Thyroid gland (tissue), 4 donors: ENCODE measurements around the gene TMEM117. TPM values are rescaled to one million over a fixed set of nuclear protein-coding genes. Genes with fewer than 3 reads are reported as not detected.

Source experiments
- DNase-seq, 2 donors: peaks; one replicate each; pipeline ENCODE4 v3.0.0-alpha.2; 2019
- H3K27ac ChIP-seq, 3 donors: fragments of 200-600 bp; sonication (generic); 1 replicate in 2 of 3; 2 replicates in 1 of 3; pipeline ENCODE4 v1.5.1; 2016 to 2019; ENCODE audit warnings: mild to moderate bottlenecking in 1 of 3, moderate library complexity in 1 of 3
- H3K27me3 ChIP-seq: fragments of 200-600 bp; sonication (generic); one replicate; pipeline ENCODE4 v1.5.1; 2019
- H3K36me3 ChIP-seq, 2 donors: fragments of 200-600 bp; sonication (generic); one replicate each; pipeline ENCODE4 v1.5.1; 2016 to 2019
- H3K4me1 ChIP-seq, 2 donors: fragments of 200-600 bp; sonication (generic); one replicate each; pipeline ENCODE4 v1.5.1; 2017 to 2019
- H3K4me3 ChIP-seq, 3 donors: fragments of 200-600 bp; sonication (generic); replicated peaks in 1 of 3; 1 replicate in 2 of 3; 2 replicates in 1 of 3; pipeline ENCODE4 v1.5.1; 2016; ENCODE audit warnings: mild to moderate bottlenecking in 1 of 3
- H3K9me3 ChIP-seq: fragments of 200-600 bp; sonication (generic); one replicate; pipeline ENCODE4 v1.5.1; 2017
- CTCF ChIP-seq, 6 experiments: fragments of 200-600 bp in 3 of 6; fragments of 450-650 bp in 3 of 6; sonication (generic) in 3 of 6; IDR thresholded peaks; one replicate each; pipeline ENCODE4 v1.5.1; 2016 to 2019; ENCODE audit warnings: antibody characterized with exemption in 6 of 6, mild to moderate bottlenecking in 2 of 6, inconsistent platforms in 1 of 6, moderate library complexity in 1 of 6
- POLR2A ChIP-seq, 2 donors: fragments of 450-650 bp; IDR thresholded peaks; one replicate each; pipeline ENCODE4 v1.6.1; 2017; ENCODE audit warnings: antibody characterized with exemption in 2 of 2, mild to moderate bottlenecking in 2 of 2, moderate library complexity in 1 of 2
- WGBS, 2 donors: methylation state at CpG; one replicate each; pipeline ENCODE4 v1.1.5; 2017; 5-methylcytosine and 5-hydroxymethylcytosine counted together
- intact Hi-C: fragments of 100-400 bp; cut with DNase I; formaldehyde crosslinking; loops from one replicate; pipeline ENCODE4 v1.15.1; 2023
- total RNA-seq, 4 donors: library from RNA; depleted of rRNA; stranded (reverse); fragments of >200 nt; gene quantifications; one replicate each; pipeline ENCODE4 v1.2.3, GENCODE V29; 2016

The TMEM117 gene
- total RNA-seq, 4 donors from 2014 or later: 18.9 to 32.4 (median 24.7) TPM

GRCh38 chr12:43848226-43848507 is 12.3 kb downstream of the TMEM117 start:
- WGBS, 2 donors: 73 to 83% methylated on average over 4 of the region's 4 CpGs
- DNase-seq: no peak
- intact Hi-C loops: no loop called here
- H3K27me3 ChIP-seq: no peaks in the 10 kb centered on the region
- no peaks in the 10 kb centered on the region for H3K4me1 ChIP-seq
- no peak overlapping the region for H3K4me3 ChIP-seq
- no peak for TF ChIP-seq POLR2A (IDR thresholded peaks at IDR 0.05)
- H3K9me3 ChIP-seq: no peaks in the 10 kb centered on the region
- H3K27ac ChIP-seq: no peak overlapping the region
- H3K36me3 ChIP-seq: no peaks in the 10 kb centered on the region

GRCh38 chr12:43848786-43849185 is 12.9 kb downstream of the TMEM117 start:
- Histone ChIP-seq H3K36me3 (no peaks in the 10 kb centered on the region), H3K9me3 (no peaks in the 10 kb centered on the region), H3K4me1 (no peaks in the 10 kb centered on the region), H3K27ac (no peak overlapping the region), H3K4me3 (no peak overlapping the region), H3K27me3 (no peaks in the 10 kb centered on the region)
- no peak for TF ChIP-seq CTCF (IDR thresholded peaks at IDR 0.05)
- TF ChIP-seq POLR2A (IDR thresholded peaks at IDR 0.05): no peak
- DNase-seq: no peak
- intact Hi-C loops: no loop called here
- 98% methylated on average over 3 of the region's 3 CpGs for WGBS, 2 donors

- intact Hi-C loops: no loop called here
- no peak for DNase-seq
- no peaks in the 10 kb centered on the region for H3K9me3 ChIP-seq
- WGBS, 2 donors: 93 to 100% methylated on average over 1 of the region's 1 CpG
- H3K36me3 ChIP-seq: no peaks in the 10 kb centered on the region
- H3K27ac ChIP-seq: no peak overlapping the region
- H3K27me3 ChIP-seq: no peaks in the 10 kb centered on the region
- no peak overlapping the region for H3K4me3 ChIP-seq
- TF ChIP-seq POLR2A (IDR thresholded peaks at IDR 0.05) (no peak), CTCF (IDR thresholded peaks at IDR 0.05) (no peak)
- H3K4me1 ChIP-seq: no peaks in the 10 kb centered on the region
Observed at GRCh38 chr12:43852744-43853143, 16.9 kb downstream of the TMEM117 start.

DNA sequence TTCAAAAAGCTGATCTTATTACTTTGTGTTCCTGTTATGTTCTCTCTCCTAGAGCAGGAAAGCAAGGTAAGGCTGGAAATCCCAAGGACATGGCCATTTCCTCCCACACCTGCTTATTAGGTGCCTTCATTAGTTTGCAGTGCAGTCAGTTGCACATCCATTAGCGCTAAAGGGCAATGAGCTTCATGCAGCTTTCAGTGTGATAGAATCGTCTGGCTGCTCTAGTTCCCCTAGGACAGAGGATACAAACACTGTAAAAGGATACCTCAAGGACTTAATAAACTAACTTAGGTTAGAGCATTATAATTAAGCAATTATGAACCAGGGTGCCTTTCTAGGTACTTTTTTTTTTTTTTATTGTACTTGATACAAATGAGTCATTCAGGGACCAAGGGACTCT is 21.1 kb downstream of the TMEM117 start:
- Histone ChIP-seq H3K9me3 (no peaks in the 10 kb centered on the region), H3K27ac (no peak overlapping the region), H3K4me3 (no peak overlapping the region), H3K4me1 (no peaks in the 10 kb centered on the region), H3K27me3 (no peaks in the 10 kb centered on the region), H3K36me3 (no peaks in the 10 kb centered on the region)
- TF ChIP-seq POLR2A (IDR thresholded peaks at IDR 0.05): no peak
- no peak for TF ChIP-seq CTCF (IDR thresholded peaks at IDR 0.05)
- intact Hi-C loops: no loop called here
- WGBS, 2 donors: 82 to 92% methylated on average over 2 of the region's 2 CpGs
- no peak for DNase-seq

DNA sequence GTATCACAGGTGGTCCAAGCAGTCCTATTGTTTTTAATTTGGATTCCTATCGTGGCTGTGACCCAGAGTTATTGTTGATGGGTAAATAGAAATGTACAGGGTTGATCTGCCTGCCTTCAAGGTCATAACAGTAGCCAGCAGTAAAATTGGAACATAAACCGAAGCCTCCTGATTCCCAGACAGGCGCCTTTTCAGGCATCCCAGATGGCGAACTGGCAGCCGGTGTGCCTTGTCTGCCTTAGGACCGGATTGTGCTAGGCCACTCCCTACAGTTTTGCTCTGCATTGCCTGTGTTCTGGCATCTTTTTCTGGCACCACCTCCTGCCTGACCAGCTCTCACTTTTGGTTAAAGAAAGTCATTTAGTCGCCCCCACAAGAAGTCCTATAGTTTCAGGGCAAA is 22.2 kb downstream of the TMEM117 start:
- H3K4me1 ChIP-seq: no peaks in the 10 kb centered on the region
- no peak for DNase-seq
- 92 to 94% methylated on average over 7 of the region's 7 CpGs for WGBS, 2 donors
- H3K27ac ChIP-seq: no peak overlapping the region
- no peaks in the 10 kb centered on the region for H3K9me3 ChIP-seq
- H3K4me3 ChIP-seq: no peak overlapping the region
- TF ChIP-seq CTCF (IDR thresholded peaks at IDR 0.05): no peak
- no peak for TF ChIP-seq POLR2A (IDR thresholded peaks at IDR 0.05)
- no peaks in the 10 kb centered on the region for H3K36me3 ChIP-seq
- intact Hi-C loops: no loop called here
- no peaks in the 10 kb centered on the region for H3K27me3 ChIP-seq

DNA sequence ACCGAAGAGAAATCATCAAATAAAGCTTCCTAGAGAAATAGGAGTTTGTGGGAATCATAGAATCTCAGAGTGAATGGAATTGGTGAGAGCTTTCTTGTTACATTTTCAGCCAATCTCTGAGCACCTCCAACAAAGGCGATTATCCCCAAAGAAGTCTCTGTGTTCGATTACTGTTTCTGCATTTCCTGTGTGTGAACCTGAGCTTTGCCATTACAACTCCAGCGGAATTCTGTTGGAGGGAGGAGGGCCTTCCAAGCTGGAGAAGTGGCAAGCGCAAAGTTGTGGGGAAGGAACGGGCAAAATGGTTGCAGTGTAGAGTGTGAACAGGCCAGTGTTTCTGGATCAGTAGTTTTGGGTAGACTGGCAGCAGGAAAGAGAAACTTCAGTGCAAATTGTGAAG is 23.1 kb downstream of the TMEM117 start:
- H3K27me3 ChIP-seq: no peaks in the 10 kb centered on the region
- no peaks in the 10 kb centered on the region for H3K36me3 ChIP-seq
- intact Hi-C loops: no loop called here
- no peaks in the 10 kb centered on the region for H3K9me3 ChIP-seq
- TF ChIP-seq POLR2A (IDR thresholded peaks at IDR 0.05) (no peak), CTCF (IDR thresholded peaks at IDR 0.05) (no peak)
- no peak overlapping the region for H3K27ac ChIP-seq
- no peaks in the 10 kb centered on the region for H3K4me1 ChIP-seq
- 90 to 93% methylated on average over 6 of the region's 6 CpGs for WGBS, 2 donors
- no peak overlapping the region for H3K4me3 ChIP-seq
- DNase-seq: no peak
